Stimulated activated CD8-positive, alpha-beta memory T cell treated with anti-CD3 and anti-CD28 coated beads, Interleukin-4, amount 100 ng/mL, for 48 hours (primary cell): ENCODE results near the gene SLC45A1.

ENCODE experiments used
- DNase-seq: peaks from one replicate; pipeline ENCODE4 v3.0.0-alpha.2; 2020

Gene SLC45A1

GRCh38 chr1:8338526-8339202 is 20.8 kb downstream of the SLC45A1 start:
- DNase-seq = no peak

- DNase-seq = no peak
Measured at GRCh38 chr1:8339203-8339600, 21.3 kb downstream of the SLC45A1 start.

GRCh38 chr1:8340448-8340847 is 22.5 kb downstream of the SLC45A1 start:
- no peak for DNase-seq

- no peak for DNase-seq
Measured at GRCh38 chr1:8342325-8342724, 24.4 kb downstream of the SLC45A1 start.

- no peak for DNase-seq
Measured at GRCh38 chr1:8343044-8343443, 25.1 kb downstream of the SLC45A1 start.

GRCh38 chr1:8343464-8344001 is 25.6 kb downstream of the SLC45A1 start:
- DNase-seq = no peak

GRCh38 chr1:8344893-8345507 is 27.1 kb downstream of the SLC45A1 start:
- DNase-seq = no peak

- DNase-seq = no peak
Measured at GRCh38 chr1:8345621-8346415, 27.9 kb downstream of the SLC45A1 start.

GRCh38 chr1:8347635-8348034 is 29.7 kb downstream of the SLC45A1 start:
- no peak for DNase-seq

GRCh38 chr1:8348047-8348776 is 30.3 kb downstream of the SLC45A1 start:
- no peak for DNase-seq

- peak; percentile 81 for DNase-seq
Measured at GRCh38 chr1:8348777-8349472, 31.0 kb downstream of the SLC45A1 start.

- DNase-seq = no peak
Measured at GRCh38 chr1:8349473-8349865, 31.6 kb downstream of the SLC45A1 start.

- DNase-seq = no peak
Measured at GRCh38 chr1:8349961-8350360, 32.0 kb downstream of the SLC45A1 start.

GRCh38 chr1:8350914-8351684 is 33.2 kb downstream of the SLC45A1 start:
- DNase-seq = no peak

- peak; percentile 48 for DNase-seq
Measured at GRCh38 chr1:8351693-8352470, 34.0 kb downstream of the SLC45A1 start.

GRCh38 chr1:8352471-8352845 is 34.5 kb downstream of the SLC45A1 start:
- no peak for DNase-seq

- DNase-seq = no peak
Measured at GRCh38 chr1:8352886-8353785, 35.2 kb downstream of the SLC45A1 start.

- no peak for DNase-seq
Measured at GRCh38 chr1:8354038-8354437, 36.1 kb downstream of the SLC45A1 start.

- no peak for DNase-seq
Measured at GRCh38 chr1:8355439-8356255, 37.7 kb downstream of the SLC45A1 start.
